Thoracic aorta (tissue), 2 donors: ENCODE results near the gene CASKIN2. TPM values are rescaled to one million over a fixed set of nuclear protein-coding genes. Genes with fewer than 3 reads are reported as not detected.
A peak's percentile ranks its signal among the peaks of the same experiment; 100 is the strongest.

Experiments used
- ATAC-seq: fragments of 150-250 bp; one replicate; pipeline ENCODE4 v1.8.0; 2017; ENCODE audit warnings: low read depth; ENCODE audit not compliant: insufficient number of reproducible peaks, low FRiP score
- DNase-seq: peaks from one replicate; pipeline ENCODE4 v3.0.0-alpha.2; 2020; ENCODE audit warnings: low spot score
- H3K27ac ChIP-seq, 2 donors: fragments of 200-600 bp; sonication (generic); 1 replicate in 1 of 2; 2 replicates in 1 of 2; pipeline ENCODE4 v1.5.1; 2016; ENCODE audit warnings: mild to moderate bottlenecking in 2 of 2, moderate library complexity in 2 of 2
- H3K27me3 ChIP-seq: fragments of 200-600 bp; sonication (generic); replicated peaks from 2 replicates; pipeline ENCODE4 v1.6.0; 2016; ENCODE audit warnings: mild to moderate bottlenecking; ENCODE audit not compliant: insufficient read depth
- H3K36me3 ChIP-seq: fragments of 200-600 bp; sonication (generic); one replicate; pipeline ENCODE4 v1.5.1; 2016
- H3K4me1 ChIP-seq, 2 donors: fragments of 200-600 bp; sonication (generic); 1 replicate in 1 of 2; 2 replicates in 1 of 2; pipeline versions ENCODE4 v1.5.1 to v1.6.0; 2016; ENCODE audit warnings: low read depth in 2 of 2, mild to moderate bottlenecking in 1 of 2; ENCODE audit not compliant: control insufficient read depth in 1 of 2
- H3K4me3 ChIP-seq: fragments of 200-600 bp; sonication (generic); 2 replicates; pipeline ENCODE4 v1.5.1; 2016; ENCODE audit warnings: mild to moderate bottlenecking
- H3K9me3 ChIP-seq: fragments of 200-600 bp; sonication (generic); 2 replicates; pipeline ENCODE4 v1.5.1; 2016
- CTCF ChIP-seq: fragments of 200-600 bp; sonication (generic); IDR thresholded peaks from one replicate; pipeline ENCODE4 v1.5.1; 2019; ENCODE audit warnings: antibody characterized with exemption
- total RNA-seq, 2 donors: library from RNA; depleted of rRNA; stranded (reverse); fragments of >200 nt; gene quantifications; one replicate each; pipeline versions ENCODE4 v1.1.0 to v1.2.3, GENCODE V29; 2016

The CASKIN2 gene
- total RNA-seq, 2 donors from 2014 or later, result 26.0 to 32.4 TPM

- no peaks in the 10 kb centered on the region for H3K27me3 ChIP-seq
- TF ChIP-seq CTCF, result no peak
- no peaks in the 10 kb centered on the region for H3K9me3 ChIP-seq
- no peaks in the 10 kb centered on the region for H3K36me3 ChIP-seq
- DNase-seq (no peak), ATAC-seq (no peak)
- H3K4me1 ChIP-seq, result peaks cover 33 to 61% of the 10 kb centered on the region in 2 donors
- H3K4me3 ChIP-seq, result peak overlapping the region; percentile 95
- H3K27ac ChIP-seq, result peak overlapping the region; percentile 71 to 81
Measured at GRCh38 chr17:75514919-75515495, 330 bp downstream of the CASKIN2 start.

- DNase-seq (no peak), ATAC-seq (no peak)
- no peaks in the 10 kb centered on the region for H3K9me3 ChIP-seq
- H3K27ac ChIP-seq, result peak overlapping the region; percentile 71 to 81
- TF ChIP-seq CTCF, result no peak
- peaks cover 37 to 67% of the 10 kb centered on the region in 2 donors for H3K4me1 ChIP-seq
- H3K36me3 ChIP-seq, result no peaks in the 10 kb centered on the region
- H3K4me3 ChIP-seq, result peak overlapping the region; percentile 95
- H3K27me3 ChIP-seq, result no peaks in the 10 kb centered on the region
Measured at GRCh38 chr17:75514299-75514918, 928 bp downstream of the CASKIN2 start.

- DNase-seq (no peak), ATAC-seq (no peak)
- Histone ChIP-seq H3K9me3 (no peaks in the 10 kb centered on the region), H3K36me3 (no peaks in the 10 kb centered on the region), H3K27me3 (no peaks in the 10 kb centered on the region), H3K4me3 (peak overlapping the region; percentile 95), H3K4me1 (peaks cover 40 to 75% of the 10 kb centered on the region in 2 donors), H3K27ac (peak overlapping the region in 1 of 2 donors; percentile 81)
- no peak for TF ChIP-seq CTCF
Measured at GRCh38 chr17:75513641-75514000, 1.7 kb downstream of the CASKIN2 start.

GRCh38 chr17:75512926-75513640, 2.3 kb downstream of the CASKIN2 start:
- Histone ChIP-seq H3K4me1 (peaks cover 40 to 76% of the 10 kb centered on the region in 2 donors), H3K27ac (peak overlapping the region in 1 of 2 donors; percentile 35), H3K36me3 (no peaks in the 10 kb centered on the region)

More at GRCh38 chr17:75512926-75513640, 2.3 kb downstream of the CASKIN2 start:
- no peak for DNase-seq
- TF ChIP-seq CTCF, result no peak
- Histone ChIP-seq H3K4me3 (peak overlapping the region; percentile 95), H3K9me3 (no peaks in the 10 kb centered on the region), H3K27me3 (no peaks in the 10 kb centered on the region)
- ATAC-seq, result no peak
